Measurements from ENCODE around the gene SPRED1.

The SPRED1 gene

GRCh38 chr15:38367476-38367875 lies 114.8 kb downstream of the SPRED1 start:
- peaks cover 0 to 5% (median 0%) of the 10 kb centered on the region in 11 experiments; a peak in 2 of 22 replicates for H3K9me3 ChIP-seq (replicated peaks in 1 of 11)
- H3K27ac ChIP-seq, result no peak overlapping the region
- no peak overlapping the region for H3K9ac ChIP-seq
- 0 out of 22 replicates have a peak, but pooled peaks cover 0 to 9% (median 0%) of the 10 kb centered on the region in 11 experiments for H3K36me3 ChIP-seq
- H3K4me3 ChIP-seq, result no peak overlapping the region
- no peak for TF ChIP-seq Cebpa-rat (IDR thresholded peaks at IDR 0.05)
- no peak overlapping the region for H3K4me2 ChIP-seq
- H3K27me3 ChIP-seq, result no peaks in the 10 kb centered on the region
- no peaks in the 10 kb centered on the region; a peak in 1 of 20 replicates for H3K4me1 ChIP-seq
- no peaks in the 10 kb centered on the region for H4K20me1 ChIP-seq

GRCh38 chr15:38369936-38370478 lies 117.4 kb downstream of the SPRED1 start:
- Histone ChIP-seq H3K4me2 (no peak overlapping the region), H3K4me3 (no peak overlapping the region), H3K27me3 (no peaks in the 10 kb centered on the region), H3K9me3 (replicated peaks in 1 of 11) (no peaks in the 10 kb centered on the region), H3K27ac (no peak overlapping the region), H3K36me3 (peaks cover 0 to 16% (median 0%) of the 10 kb centered on the region in 11 experiments; a peak in 1 of 22 replicates), H3K9ac (no peak overlapping the region), H3K4me1 (peaks cover 0 to 6% (median 0%) of the 10 kb centered on the region in 10 experiments; a peak in 3 of 20 replicates), H4K20me1 (no peaks in the 10 kb centered on the region)
- TF ChIP-seq Cebpa-rat (IDR thresholded peaks at IDR 0.05), result no peak

GRCh38 chr15:38373016-38373415 lies 120.4 kb downstream of the SPRED1 start:
- H3K9me3 ChIP-seq (replicated peaks in 1 of 11), result no peaks in the 10 kb centered on the region
- TF ChIP-seq Cebpa-rat (IDR thresholded peaks at IDR 0.05), result no peak

GRCh38 chr15:38374029-38374428 lies 121.4 kb downstream of the SPRED1 start:
- H3K4me3 ChIP-seq, result no peak overlapping the region
- H3K9ac ChIP-seq, result no peak overlapping the region
- H3K27ac ChIP-seq, result no peak overlapping the region
- no peaks in the 10 kb centered on the region for H3K9me3 ChIP-seq (replicated peaks in 1 of 11)
- no peaks in the 10 kb centered on the region for H3K27me3 ChIP-seq
- H3K36me3 ChIP-seq, result peaks cover 0 to 16% (median 0%) of the 10 kb centered on the region in 11 experiments; a peak in 1 of 22 replicates
- no peak overlapping the region for H3K4me2 ChIP-seq
- TF ChIP-seq Cebpa-rat (IDR thresholded peaks at IDR 0.05), result no peak
- H4K20me1 ChIP-seq, result no peaks in the 10 kb centered on the region
- peaks cover 0 to 30% (median 4%) of the 10 kb centered on the region in 10 experiments; a peak in 8 of 20 replicates for H3K4me1 ChIP-seq

More at GRCh38 chr15:38373016-38373415, 120.4 kb downstream of the SPRED1 start:
- Histone ChIP-seq H3K9ac (no peak overlapping the region), H3K4me3 (no peak overlapping the region), H4K20me1 (no peaks in the 10 kb centered on the region), H3K27ac (no peak overlapping the region), H3K27me3 (no peaks in the 10 kb centered on the region), H3K36me3 (peaks cover 0 to 16% (median 0%) of the 10 kb centered on the region in 11 experiments; a peak in 1 of 22 replicates), H3K4me2 (no peak overlapping the region), H3K4me1 (peaks cover 0 to 22% (median under 1%) of the 10 kb centered on the region in 10 experiments; a peak in 8 of 20 replicates)

- Histone ChIP-seq H3K4me1 (peaks cover 0 to 30% (median 4%) of the 10 kb centered on the region in 10 experiments; a peak in 8 of 20 replicates), H3K36me3 (peaks cover 0 to 18% (median 0%) of the 10 kb centered on the region in 11 experiments; a peak in 3 of 22 replicates), H3K9me3 (replicated peaks in 1 of 11) (no peaks in the 10 kb centered on the region), H3K27me3 (no peaks in the 10 kb centered on the region), H4K20me1 (no peaks in the 10 kb centered on the region), H3K4me2 (peak overlapping the region in 1 of 11 experiments; percentile 45; a peak in 2 of 22 replicates), H3K9ac (no peak overlapping the region), H3K4me3 (no peak overlapping the region), H3K27ac (no peak overlapping the region)
- TF ChIP-seq Cebpa-rat (IDR thresholded peaks at IDR 0.05), result no peak
Measured at GRCh38 chr15:38374556-38374955, 121.9 kb downstream of the SPRED1 start.

GRCh38 chr15:38376081-38376480 lies 123.4 kb downstream of the SPRED1 start:
- TF ChIP-seq Cebpa-rat (IDR thresholded peaks at IDR 0.05), result no peak
- no peaks in the 10 kb centered on the region for H3K9me3 ChIP-seq (replicated peaks in 1 of 11)
- H3K9ac ChIP-seq, result no peak overlapping the region
- no peak overlapping the region for H3K27ac ChIP-seq
- H3K36me3 ChIP-seq, result peaks cover 0 to 14% (median 0%) of the 10 kb centered on the region in 11 experiments; a peak in 3 of 22 replicates
- H3K4me1 ChIP-seq, result peaks cover 0 to 30% (median 4%) of the 10 kb centered on the region in 10 experiments; a peak in 8 of 20 replicates
- no peak overlapping the region for H3K4me2 ChIP-seq
- no peaks in the 10 kb centered on the region for H3K27me3 ChIP-seq
- no peak overlapping the region for H3K4me3 ChIP-seq
- H4K20me1 ChIP-seq, result no peaks in the 10 kb centered on the region

GRCh38 chr15:38377636-38378035 lies 125.0 kb downstream of the SPRED1 start:
- peaks cover 0 to 38% (median 4%) of the 10 kb centered on the region in 10 experiments; a peak in 9 of 20 replicates for H3K4me1 ChIP-seq
- no peak for TF ChIP-seq Cebpa-rat (IDR thresholded peaks at IDR 0.05)
- no peaks in the 10 kb centered on the region for H3K27me3 ChIP-seq
- H4K20me1 ChIP-seq, result no peaks in the 10 kb centered on the region
- H3K9ac ChIP-seq, result no peak overlapping the region
- H3K4me3 ChIP-seq, result no peak overlapping the region
- peaks cover 0 to 14% (median 0%) of the 10 kb centered on the region in 11 experiments; a peak in 3 of 22 replicates for H3K36me3 ChIP-seq
- H3K9me3 ChIP-seq (replicated peaks in 1 of 11), result no peaks in the 10 kb centered on the region
- peak overlapping the region in 1 of 11 experiments; percentile 49; a peak in 2 of 22 replicates for H3K27ac ChIP-seq
- H3K4me2 ChIP-seq, result peak overlapping the region in 4 of 11 experiments; percentile 16 to 73 (median 40); a peak in 7 of 22 replicates

- TF ChIP-seq Cebpa-rat (IDR thresholded peaks at IDR 0.05), result no peak
- peak overlapping the region in 1 of 11 experiments; percentile 49; a peak in 2 of 22 replicates for H3K27ac ChIP-seq
- no peaks in the 10 kb centered on the region for H3K27me3 ChIP-seq
- H3K4me1 ChIP-seq, result peaks cover 0 to 38% (median 4%) of the 10 kb centered on the region in 10 experiments; a peak in 9 of 20 replicates
- no peak overlapping the region for H3K4me3 ChIP-seq
- H3K4me2 ChIP-seq, result peak overlapping the region in 5 of 11 experiments; percentile 11 to 73 (median 30); a peak in 8 of 22 replicates
- peak overlapping the region in 1 of 11 experiments; percentile 11; a peak in 1 of 22 replicates for H3K9ac ChIP-seq
- no peaks in the 10 kb centered on the region for H3K9me3 ChIP-seq (replicated peaks in 1 of 11)
- peaks cover 0 to 14% (median 0%) of the 10 kb centered on the region in 11 experiments; a peak in 3 of 22 replicates for H3K36me3 ChIP-seq
- no peaks in the 10 kb centered on the region for H4K20me1 ChIP-seq
Measured at GRCh38 chr15:38378161-38378560, 125.5 kb downstream of the SPRED1 start.

GRCh38 chr15:38389924-38390542 lies 137.4 kb downstream of the SPRED1 start:
- Histone ChIP-seq H3K9ac (no peak overlapping the region), H3K4me3 (no peak overlapping the region), H3K27me3 (no peaks in the 10 kb centered on the region), H3K27ac (peak overlapping the region in 2 of 11 experiments; percentile 24 to 57; a peak in 4 of 22 replicates), H4K20me1 (no peaks in the 10 kb centered on the region), H3K9me3 (replicated peaks in 1 of 11) (no peaks in the 10 kb centered on the region), H3K4me2 (peak overlapping the region in 2 of 11 experiments; percentile 47 to 59; a peak in 3 of 22 replicates), H3K4me1 (peaks cover 0 to 29% (median 0%) of the 10 kb centered on the region in 10 experiments; a peak in 5 of 20 replicates), H3K36me3 (0 out of 22 replicates have a peak, but pooled peaks cover 0 to 7% (median 0%) of the 10 kb centered on the region in 11 experiments)
- no peak for TF ChIP-seq Cebpa-rat (IDR thresholded peaks at IDR 0.05)
